Umbilical cord (tissue), 2 donors: ENCODE data around the gene B3GALNT1. TPM values are rescaled to one million over a fixed set of nuclear protein-coding genes. Genes with fewer than 3 reads are reported as not detected.
A peak's percentile ranks its signal among the peaks of the same experiment; 100 is the strongest.

Source experiments
- DNase-seq: peaks from one replicate; pipeline ENCODE4 v3.0.0-alpha.2; 2015; ENCODE audit warnings: low spot score
- total RNA-seq: library from RNA; depleted of rRNA; stranded (reverse); fragments of >200 nt; gene quantifications from one replicate; pipeline ENCODE4 v1.2.3, GENCODE V29; 2014; ENCODE audit warnings: low replicate concordance; ENCODE audit not compliant: insufficient read depth

B3GALNT1 gene
- total RNA-seq, result 18.3 TPM

DNA sequence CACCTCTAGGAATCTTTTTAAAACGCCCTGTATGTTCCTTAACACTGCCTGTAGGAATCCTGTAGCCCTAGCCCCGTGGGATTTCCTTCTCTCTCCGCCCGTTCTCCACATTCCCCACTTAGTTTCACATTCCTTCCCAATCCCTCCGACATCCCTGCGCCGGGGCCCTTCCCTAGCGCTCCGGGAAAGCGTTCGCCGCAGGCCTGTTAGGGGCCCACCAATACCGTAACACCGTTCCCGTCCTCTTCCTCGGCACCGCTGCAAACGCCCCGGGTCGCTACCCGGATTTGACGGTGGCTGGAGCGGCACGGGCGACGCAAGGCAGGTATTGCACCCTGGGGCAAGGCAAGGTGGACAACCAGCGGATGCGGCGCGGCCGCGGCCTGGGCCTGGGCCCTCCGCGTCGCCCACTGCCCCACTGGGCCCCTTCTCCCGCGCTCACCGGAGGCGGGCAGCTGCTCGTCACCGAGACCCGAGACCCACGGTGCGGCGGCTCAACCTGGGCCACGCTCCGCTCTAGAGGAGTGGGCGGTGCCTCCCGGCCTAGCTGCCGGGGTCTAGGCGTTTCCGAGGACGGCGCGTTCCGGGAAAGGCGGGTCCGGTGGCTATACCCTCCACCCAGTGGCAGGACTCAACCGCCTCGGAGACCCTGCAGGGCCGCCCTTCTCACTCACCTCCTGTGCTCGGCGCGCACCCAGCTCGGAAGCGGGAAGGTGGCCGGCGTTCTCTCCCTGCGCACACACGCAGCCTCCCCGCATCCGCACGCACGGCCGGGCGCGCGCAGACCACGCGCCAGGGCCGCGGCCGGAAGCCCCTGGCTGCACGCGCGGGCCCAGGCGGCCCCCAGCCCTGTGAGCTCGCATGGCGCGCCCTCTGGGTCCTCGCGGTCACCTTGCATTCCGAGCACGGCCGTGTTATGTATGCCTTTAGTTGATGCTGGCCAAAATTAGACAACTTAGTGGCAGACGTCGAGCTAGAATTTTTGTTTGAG, at the start of gene B3GALNT1:
Gene B3GALNT1 (minus strand): TSS at position 789 of the 991 bp plus-strand sequence. CDS start 18,595 bp downstream, outside the sequence.
- peak; percentile 81 for DNase-seq

GRCh38 chr3:161153480-161153879, 48.3 kb upstream of the B3GALNT1 start:
- DNase-seq, result no peak

DNA sequence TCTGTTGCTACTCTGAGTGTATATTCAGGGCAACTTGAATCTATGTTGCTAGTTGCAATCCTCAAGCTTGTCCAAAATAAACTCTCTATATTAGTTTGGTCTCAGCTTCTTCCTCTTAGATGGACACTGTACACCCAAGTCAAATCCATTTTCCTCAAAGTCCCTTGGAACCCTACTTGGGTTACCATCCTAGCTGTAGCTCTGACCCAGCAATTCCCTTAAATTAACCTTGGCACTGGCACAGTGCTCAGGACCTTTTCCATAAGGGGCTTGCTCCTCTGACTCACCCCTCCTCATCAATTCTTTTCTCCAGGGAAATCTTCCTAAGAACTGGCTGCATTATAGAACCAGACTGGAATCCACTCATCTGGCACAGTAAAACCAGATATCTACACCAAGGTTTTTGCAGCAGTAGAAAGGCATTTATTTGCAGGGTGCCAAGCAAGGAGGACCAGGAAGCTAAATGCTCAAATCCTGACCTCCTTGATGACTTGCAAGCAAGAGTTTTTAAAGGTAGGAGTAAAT, 44.9 kb upstream of the B3GALNT1 start:
- no peak for DNase-seq

DNA sequence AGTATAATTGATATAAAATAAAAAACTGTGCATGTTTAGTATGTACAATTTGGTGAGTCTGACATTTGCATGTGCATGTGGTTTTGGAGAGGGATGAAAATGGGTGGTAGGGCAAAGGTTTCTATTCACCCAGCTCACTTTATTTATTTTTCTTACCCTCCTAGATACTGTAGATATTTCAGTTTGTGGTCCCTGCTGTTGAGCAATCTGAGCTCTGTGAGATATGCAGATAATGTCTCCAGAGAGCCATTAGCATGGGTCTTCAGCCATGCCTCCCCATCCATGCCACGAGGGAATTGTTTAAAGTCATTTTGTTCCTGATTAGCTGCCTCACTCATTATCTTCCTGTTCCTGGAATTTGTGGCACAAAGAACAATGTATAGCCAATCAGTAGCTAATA, 44.4 kb upstream of the B3GALNT1 start:
- DNase-seq, result no peak

GRCh38 chr3:161148832-161149475, 43.8 kb upstream of the B3GALNT1 start:
- no peak for DNase-seq

DNA sequence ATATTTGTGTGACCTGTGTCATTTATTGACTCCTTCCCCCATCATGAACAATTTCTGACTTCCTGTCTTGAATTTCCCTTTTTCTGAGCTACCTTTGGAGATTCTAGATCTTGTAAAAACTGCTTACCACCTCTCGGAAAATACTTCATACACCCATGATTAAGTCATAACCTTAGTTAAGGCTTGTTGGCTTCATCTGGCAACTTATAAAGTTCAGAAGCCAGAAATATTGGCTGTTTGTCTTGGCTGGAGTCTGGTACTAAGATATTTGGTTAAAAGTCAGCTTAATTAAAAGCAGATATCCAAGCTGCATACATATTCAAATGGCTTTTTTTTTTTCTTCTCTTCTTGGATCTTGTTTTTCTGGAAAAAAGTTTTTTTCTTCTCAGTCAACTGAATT, 37.3 kb upstream of the B3GALNT1 start:
- no peak for DNase-seq

DNA sequence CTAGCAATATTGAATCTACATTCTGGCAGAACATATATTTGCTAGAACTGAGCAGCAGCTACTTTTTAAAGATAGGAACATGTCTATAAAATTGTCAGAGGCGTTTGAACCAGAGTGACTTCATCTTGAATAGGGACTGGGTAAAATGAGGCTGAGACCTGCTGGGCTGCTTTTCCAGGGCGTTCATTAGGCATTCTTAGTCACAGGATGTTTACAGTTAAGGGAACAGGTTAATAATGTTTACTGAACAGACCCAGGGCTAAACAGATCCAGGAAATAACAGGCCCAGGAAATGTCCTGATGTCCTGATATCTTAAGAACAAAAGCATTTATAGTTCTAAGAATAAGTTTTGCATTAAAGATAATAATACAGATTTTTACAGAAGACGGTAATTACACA, 34.5 kb upstream of the B3GALNT1 start:
- DNase-seq, result no peak

DNA sequence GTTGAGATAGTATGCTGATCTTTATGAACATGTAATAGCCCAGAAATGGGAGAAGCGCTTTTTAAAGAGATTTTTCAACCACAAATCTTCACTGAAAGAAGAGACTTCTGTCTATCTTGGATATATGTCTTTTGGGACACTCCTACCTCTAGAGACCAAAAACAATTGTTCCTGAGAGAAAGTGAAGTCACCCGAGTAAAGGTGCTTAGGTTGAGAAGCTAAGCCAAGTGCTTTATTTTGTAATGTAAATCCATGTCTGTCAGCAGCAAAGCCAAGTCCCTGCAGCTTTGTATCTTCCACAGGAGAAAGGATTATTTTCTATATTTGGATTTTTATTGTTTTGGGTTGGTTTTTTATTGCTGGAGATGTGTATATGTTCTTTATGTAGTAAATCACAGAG, 32.1 kb upstream of the B3GALNT1 start:
- DNase-seq, result peak; percentile 28

DNA sequence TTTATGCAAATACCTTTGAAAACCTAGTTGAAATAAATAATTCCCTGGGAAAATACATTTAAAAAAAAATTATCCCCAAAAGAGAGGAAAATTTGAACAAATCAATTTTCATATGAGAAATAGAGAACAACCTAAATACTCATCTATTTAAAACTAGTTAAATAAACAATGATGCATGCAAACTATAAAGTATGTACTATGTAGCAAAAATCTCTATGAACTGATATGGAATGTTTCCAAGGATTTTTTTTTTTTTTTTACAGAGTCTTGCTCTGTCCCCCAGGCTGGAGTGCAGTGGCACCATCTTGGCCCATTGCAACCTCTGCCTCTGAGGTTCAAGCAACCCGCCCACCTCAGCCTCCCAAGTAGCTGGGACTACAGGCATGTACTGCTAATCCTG, 27.2 kb upstream of the B3GALNT1 start:
- no peak for DNase-seq

DNA sequence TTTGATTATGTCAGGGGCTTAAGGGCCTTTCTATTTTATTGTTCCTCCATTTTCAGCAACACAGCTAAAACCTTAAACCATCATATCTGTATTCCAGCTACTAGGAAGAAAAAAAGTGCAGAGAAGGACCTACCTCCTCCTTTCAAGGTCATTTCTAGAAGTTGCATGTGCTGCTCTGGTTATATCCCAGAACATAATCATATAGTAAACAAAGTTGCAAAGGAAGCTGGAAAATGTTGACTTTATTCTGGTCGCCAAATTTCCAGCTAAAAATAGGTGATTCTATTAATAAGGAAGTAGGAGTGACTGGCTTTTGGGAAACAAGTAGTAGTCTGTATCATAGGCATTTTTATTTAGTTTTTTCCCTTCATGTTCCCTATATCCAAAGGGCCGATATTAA, 21.3 kb upstream of the B3GALNT1 start:
- no peak for DNase-seq

- no peak for DNase-seq
These were observed 12.5 kb upstream of the B3GALNT1 start for GRCh38 chr3:161117646-161118045.

- no peak for DNase-seq
These were observed 3.7 kb upstream of the B3GALNT1 start for GRCh38 chr3:161108840-161109239.

- peak; percentile 9 for DNase-seq
These were observed 2.2 kb upstream of the B3GALNT1 start for GRCh38 chr3:161107311-161107710.

- no peak for DNase-seq
These were observed 1.3 kb downstream of the B3GALNT1 start for GRCh38 chr3:161103776-161104385.

GRCh38 chr3:161101609-161102008, 3.5 kb downstream of the B3GALNT1 start:
- DNase-seq, result peak; percentile 23

DNA sequence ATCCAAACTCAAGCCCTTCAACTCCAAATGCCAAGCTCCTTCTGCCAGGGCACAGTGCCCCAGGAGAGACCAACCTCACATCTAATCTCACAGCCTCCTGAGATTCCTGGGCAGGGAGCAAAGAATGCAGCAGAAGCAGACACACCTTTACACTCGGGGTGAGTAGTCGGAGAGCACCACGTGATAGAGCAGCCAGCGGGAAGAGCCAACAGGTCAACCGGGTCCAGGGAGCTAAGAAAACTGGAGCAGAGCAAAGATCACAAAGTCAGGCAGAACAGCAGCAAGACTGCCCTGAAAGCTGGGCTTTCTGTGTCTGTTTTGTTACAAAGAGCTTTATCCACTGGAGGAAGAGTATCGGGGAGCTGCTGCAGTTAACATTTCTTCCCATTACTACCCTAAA, 4.2 kb downstream of the B3GALNT1 start:
- no peak for DNase-seq

DNA sequence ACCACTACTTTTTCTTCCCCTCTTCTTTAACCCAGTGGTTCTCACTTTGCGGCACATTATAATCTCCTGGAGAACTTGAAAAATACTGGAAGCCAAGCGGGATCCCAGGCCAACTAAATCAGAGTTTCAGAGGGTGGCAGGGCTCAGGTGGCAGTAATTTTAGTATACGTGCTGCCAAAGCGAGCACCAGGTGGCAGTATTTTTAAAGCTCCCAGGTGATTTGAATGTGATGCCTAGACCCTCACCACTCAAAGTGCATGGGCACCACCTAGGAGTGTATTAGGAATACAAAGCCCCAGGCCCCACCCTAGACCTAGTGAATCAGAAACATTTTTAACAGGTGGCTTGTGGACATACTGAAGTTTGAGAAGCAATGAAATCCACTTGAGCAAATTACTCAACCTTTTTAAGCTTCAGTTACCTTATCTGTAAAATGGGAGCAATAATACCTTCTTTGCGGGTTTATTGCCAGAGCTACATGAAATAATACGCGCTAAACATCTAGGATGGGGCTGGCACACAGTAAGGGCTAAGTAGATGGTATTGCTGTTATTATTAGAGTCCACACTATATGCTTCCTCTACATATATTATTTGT, 8.3 kb downstream of the B3GALNT1 start:
- DNase-seq, result no peak

GRCh38 chr3:161093895-161094294, 11.3 kb downstream of the B3GALNT1 start:
- peak; percentile 53 for DNase-seq

DNA sequence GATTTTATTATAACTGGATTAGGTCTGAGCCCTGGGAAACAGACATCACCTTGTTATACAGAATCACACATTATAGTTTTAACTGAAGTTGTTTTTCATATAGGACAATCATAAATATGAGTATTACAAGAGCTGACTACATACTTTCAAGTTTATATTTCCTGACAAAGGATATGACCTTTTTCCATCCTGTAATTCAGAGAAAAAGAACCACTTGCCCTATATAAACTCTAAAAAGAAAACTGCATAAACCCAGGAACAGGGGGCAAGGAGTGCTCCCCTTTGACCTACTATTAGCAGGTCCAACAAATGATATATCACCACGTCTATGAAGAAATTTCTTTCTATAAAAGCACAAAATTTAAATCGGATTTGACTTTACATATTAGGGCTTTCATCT, 20.9 kb downstream of the B3GALNT1 start:
- DNase-seq, result no peak

DNA sequence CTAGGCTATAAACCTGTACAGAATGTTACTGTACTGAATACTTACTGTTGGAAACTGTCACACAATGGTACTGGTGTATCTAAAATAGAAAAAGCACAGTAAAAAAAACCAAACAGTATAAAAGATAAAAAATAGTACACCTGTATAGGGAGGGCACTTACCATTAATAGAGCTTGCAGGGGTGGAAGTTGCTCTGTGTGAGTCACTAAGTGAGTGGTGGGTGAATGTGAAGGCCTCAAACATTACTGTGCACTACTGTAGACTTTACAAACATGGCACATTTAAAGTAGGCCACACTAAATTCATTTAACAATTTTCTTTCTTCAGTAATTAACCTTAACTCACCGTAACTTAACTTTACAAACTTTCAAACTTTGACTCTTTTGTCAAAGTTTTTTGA, 22.0 kb downstream of the B3GALNT1 start:
- DNase-seq, result no peak

GRCh38 chr3:161082063-161082462, 23.1 kb downstream of the B3GALNT1 start:
- no peak for DNase-seq

DNA sequence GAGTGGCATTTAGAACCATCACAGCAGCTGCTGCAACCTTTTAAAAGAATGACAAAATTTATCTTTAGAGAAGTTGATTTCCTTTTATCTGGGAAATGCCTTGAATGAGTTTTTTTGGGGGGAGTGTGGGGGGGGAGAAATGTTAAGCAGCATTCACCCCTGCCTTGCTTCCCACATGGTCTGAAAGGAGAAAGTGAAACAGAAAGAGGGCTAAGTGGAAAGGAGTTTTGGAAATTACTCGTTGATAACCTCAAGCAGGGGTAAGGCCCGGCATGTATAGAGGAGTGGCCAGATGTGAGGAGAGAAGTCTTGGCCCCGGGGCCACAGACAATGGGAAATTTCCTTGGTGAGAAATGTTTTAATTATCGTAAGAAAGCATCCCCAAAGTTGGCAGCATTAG, 23.5 kb downstream of the B3GALNT1 start:
- no peak for DNase-seq
